WTC11 (cell line): ENCODE measurements around the gene ARAF.

Source experiments
- ELF4 ChIP-seq: sonication (generic); formaldehyde crosslinking; IDR thresholded peaks from 2 replicates; pipeline ENCODE4 v1.8.1; 2022; ENCODE audit warnings: low read depth, mild to moderate bottlenecking, moderate library complexity, missing genetic modification reagents
- TF ChIP-seq, protein P1 (sequence below): fragments of 200-600 bp; IDR thresholded peaks from 2 replicates; pipeline ENCODE4 v1.8.0; 2022; ENCODE audit warnings: antibody characterized with exemption

- TF ChIP-seq, protein P1, sequence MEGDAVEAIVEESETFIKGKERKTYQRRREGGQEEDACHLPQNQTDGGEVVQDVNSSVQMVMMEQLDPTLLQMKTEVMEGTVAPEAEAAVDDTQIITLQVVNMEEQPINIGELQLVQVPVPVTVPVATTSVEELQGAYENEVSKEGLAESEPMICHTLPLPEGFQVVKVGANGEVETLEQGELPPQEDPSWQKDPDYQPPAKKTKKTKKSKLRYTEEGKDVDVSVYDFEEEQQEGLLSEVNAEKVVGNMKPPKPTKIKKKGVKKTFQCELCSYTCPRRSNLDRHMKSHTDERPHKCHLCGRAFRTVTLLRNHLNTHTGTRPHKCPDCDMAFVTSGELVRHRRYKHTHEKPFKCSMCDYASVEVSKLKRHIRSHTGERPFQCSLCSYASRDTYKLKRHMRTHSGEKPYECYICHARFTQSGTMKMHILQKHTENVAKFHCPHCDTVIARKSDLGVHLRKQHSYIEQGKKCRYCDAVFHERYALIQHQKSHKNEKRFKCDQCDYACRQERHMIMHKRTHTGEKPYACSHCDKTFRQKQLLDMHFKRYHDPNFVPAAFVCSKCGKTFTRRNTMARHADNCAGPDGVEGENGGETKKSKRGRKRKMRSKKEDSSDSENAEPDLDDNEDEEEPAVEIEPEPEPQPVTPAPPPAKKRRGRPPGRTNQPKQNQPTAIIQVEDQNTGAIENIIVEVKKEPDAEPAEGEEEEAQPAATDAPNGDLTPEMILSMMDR = no peak
- no peak for TF ChIP-seq ELF4 (CRISPR knock-in tag)
Observed at GRCh38 chrX:47619486-47620302, 58.7 kb downstream of the ARAF start, which contains the start of gene SYN1.
